Measurements from ENCODE around the gene SLC6A17.

DNA sequence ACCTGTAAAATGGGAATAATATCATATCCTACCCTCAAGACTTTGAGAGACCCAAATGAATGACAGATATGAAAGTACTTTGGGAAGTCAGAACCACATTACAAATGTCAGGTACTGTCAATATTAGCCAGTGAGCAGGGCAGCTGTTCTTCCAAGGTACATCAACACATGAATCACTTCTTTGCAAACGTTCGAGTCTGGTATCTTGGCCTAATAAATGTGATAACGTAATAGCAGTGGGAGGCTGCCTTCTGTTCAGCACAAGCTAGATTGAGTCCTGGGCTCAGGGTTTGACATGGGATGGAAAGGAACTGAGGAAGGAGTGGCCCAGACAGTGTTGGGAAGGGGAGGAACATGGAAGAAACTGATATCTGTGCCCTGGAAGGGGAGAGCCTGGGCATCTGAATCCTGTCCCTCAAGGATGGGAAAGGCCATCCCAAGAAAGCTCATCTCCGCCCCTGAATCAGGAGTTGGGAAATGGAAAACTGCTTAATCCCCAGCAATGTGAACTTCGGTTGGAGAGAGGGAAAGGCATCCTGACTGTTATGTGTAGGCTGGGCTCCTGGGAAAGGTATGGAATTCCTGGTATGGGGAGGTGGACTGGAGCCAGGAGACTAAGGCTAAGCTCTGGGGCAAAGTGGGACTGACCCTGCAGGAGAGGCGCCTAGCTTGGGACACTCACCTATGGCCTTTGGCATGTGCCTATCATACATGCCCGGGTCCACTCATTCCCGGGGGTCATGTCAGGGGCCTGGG lies 74.1 kb downstream of the SLC6A17 start:
- TF ChIP-seq POLR2A (IDR thresholded peaks at IDR 0.05; ENCODE audit: low read depth) (no peak), EP300 (IDR thresholded peaks at IDR 0.05) (no peak)
- TF ChIP-seq, protein P1, sequence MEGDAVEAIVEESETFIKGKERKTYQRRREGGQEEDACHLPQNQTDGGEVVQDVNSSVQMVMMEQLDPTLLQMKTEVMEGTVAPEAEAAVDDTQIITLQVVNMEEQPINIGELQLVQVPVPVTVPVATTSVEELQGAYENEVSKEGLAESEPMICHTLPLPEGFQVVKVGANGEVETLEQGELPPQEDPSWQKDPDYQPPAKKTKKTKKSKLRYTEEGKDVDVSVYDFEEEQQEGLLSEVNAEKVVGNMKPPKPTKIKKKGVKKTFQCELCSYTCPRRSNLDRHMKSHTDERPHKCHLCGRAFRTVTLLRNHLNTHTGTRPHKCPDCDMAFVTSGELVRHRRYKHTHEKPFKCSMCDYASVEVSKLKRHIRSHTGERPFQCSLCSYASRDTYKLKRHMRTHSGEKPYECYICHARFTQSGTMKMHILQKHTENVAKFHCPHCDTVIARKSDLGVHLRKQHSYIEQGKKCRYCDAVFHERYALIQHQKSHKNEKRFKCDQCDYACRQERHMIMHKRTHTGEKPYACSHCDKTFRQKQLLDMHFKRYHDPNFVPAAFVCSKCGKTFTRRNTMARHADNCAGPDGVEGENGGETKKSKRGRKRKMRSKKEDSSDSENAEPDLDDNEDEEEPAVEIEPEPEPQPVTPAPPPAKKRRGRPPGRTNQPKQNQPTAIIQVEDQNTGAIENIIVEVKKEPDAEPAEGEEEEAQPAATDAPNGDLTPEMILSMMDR (IDR thresholded peaks at IDR 0.05), result no peak

Measured in esophagus muscularis mucosa (tissue), 4 donors.